Measurements from ENCODE around the gene HMGB4.

DNA sequence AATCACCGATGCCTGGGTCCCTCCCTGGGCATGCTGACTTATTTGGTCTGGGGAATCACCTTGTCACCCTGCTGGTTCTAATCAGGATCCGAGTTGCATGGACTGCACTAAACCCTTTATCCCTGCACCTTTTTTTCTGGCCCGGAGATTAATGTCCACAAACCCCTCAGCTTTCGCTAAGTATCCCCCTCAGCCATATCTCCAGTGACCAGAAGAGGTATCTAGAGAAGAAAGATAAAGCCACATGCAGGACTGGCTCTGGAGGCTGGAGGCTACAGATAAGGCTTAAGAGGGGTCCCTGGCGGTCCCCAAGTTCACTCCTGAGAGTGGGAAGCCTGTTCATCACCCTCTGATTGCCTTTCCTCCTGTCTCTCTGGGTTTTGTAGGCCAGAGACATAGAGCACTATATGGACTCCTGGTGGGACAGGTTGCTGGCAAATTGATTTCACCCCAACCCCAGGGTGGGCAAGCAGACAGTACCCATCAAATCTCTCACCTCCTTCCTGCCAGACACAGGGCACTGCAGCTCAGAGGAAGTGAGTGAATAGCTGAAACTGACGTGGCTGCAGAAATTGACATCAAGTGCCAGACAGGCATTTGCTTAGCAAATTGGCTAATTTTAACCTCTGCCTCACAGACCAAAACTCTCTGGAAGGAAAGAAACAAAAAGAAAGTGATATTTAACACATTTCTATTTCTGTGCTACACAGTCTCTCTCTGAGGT lies 38.8 kb downstream of the HMGB4 start:
- no peak for TF ChIP-seq POLR2AphosphoS5 (IDR thresholded peaks at IDR 0.05)
- TF ChIP-seq EP300 (IDR thresholded peaks at IDR 0.05; ENCODE audit: low read depth), result no peak
- no peak for TF ChIP-seq POLR2A (IDR thresholded peaks at IDR 0.05)
- TF ChIP-seq, protein P1, sequence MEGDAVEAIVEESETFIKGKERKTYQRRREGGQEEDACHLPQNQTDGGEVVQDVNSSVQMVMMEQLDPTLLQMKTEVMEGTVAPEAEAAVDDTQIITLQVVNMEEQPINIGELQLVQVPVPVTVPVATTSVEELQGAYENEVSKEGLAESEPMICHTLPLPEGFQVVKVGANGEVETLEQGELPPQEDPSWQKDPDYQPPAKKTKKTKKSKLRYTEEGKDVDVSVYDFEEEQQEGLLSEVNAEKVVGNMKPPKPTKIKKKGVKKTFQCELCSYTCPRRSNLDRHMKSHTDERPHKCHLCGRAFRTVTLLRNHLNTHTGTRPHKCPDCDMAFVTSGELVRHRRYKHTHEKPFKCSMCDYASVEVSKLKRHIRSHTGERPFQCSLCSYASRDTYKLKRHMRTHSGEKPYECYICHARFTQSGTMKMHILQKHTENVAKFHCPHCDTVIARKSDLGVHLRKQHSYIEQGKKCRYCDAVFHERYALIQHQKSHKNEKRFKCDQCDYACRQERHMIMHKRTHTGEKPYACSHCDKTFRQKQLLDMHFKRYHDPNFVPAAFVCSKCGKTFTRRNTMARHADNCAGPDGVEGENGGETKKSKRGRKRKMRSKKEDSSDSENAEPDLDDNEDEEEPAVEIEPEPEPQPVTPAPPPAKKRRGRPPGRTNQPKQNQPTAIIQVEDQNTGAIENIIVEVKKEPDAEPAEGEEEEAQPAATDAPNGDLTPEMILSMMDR (IDR thresholded peaks at IDR 0.05), result no peak
